Ramos (cell line): ENCODE measurements around the gene SOST.

Experiments used
- in situ Hi-C: fragments of 300-500 bp; cut with MboI; formaldehyde crosslinking; loops from one replicate; pipeline ENCODE4 v1.14.3; 2022; ENCODE audit warnings: low sequenced_read_pairs; ENCODE audit not compliant: unreplicated experiment

Gene SOST

DNA sequence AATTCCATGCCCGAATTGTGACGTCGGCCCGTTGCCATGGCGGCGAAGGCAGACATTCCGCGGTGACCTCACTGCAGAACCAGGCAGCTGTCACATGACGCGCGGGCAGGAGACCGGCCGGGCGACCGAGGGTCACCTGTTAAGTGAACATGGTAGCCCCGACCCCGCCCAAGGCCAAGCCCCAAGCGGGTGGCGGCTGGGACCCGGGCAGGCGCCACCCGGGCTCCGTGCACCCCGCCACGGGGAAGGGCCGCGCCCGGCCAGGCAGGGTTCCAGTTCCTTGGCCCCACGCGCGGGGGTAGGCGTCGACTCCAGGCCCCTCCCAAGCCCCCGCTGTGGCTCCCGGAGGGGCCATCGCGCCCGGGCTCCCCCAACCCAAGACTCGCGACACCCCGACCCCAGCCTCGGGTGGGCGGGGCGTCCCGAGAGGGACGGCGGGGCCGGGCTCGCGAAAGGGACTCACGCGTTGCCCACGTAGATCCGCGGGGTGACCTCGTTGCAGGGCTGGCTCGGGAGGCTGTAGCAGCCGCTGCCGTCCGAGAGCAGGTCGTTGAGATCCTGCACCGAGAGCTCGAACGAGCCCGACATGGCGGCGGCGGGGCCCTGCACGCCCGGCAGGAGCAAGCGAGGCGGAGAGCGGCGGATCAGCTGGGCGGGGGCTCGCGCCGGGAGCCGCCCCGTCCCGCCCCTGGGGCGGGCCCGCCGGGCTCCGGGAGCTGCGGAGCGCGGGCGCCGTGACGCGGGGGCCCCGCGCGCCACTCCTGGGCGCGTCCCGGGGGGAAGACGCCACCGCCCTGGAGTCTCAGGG, 19.9 kb upstream of the SOST start, which contains the start of gene DUSP3:
Gene DUSP3 (minus strand): TSS at position 641 of the 808 bp plus-strand sequence. CDS start 53 bp downstream, at position 588.
- in situ Hi-C loops: no loop called here

DNA sequence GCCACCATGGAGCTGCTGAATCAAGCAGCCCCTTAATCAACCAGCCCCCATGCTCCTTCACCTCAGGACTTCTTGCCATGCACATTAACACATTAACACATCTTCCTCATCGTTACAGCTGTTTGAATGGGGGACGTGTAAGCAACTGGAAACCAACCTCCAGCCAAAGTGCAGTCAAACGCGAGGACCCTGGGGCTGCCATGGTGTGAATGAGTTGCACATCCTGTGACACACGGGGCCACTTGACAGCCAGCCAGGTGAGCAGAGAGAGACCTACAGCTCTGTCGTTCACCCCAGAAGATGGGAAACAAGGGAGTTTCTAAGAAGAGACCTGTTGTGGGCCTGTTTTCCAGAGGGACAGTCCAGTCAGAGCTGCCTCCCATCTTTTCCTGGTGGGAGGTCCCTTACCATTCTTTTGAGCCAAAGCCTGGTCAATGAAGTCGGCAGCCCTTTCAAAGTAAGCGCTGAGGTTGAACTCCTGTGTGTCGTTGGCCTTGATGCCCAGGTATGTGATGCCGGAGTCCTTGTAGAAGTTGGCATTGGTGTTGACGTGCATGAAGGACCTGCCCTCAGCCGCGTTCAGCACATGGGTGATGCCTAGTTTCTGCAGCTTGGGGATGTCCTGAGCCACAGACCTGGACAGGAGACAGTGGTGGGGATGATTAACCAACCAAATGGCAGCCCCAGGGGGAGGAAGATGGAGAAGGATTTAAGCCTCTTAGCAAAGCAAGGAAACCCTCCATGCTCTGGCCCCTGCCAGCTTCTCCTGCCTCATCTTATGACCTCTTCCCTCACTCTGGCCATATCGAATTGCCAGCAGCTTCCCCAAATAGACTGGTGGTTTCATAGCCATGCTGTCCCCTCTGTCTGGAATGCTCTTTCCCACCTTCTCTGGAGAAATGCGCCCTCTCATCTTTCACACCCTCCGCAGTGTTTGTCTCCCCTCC, 16.0 kb upstream of the SOST start:
- in situ Hi-C loops: no loop called here

DNA sequence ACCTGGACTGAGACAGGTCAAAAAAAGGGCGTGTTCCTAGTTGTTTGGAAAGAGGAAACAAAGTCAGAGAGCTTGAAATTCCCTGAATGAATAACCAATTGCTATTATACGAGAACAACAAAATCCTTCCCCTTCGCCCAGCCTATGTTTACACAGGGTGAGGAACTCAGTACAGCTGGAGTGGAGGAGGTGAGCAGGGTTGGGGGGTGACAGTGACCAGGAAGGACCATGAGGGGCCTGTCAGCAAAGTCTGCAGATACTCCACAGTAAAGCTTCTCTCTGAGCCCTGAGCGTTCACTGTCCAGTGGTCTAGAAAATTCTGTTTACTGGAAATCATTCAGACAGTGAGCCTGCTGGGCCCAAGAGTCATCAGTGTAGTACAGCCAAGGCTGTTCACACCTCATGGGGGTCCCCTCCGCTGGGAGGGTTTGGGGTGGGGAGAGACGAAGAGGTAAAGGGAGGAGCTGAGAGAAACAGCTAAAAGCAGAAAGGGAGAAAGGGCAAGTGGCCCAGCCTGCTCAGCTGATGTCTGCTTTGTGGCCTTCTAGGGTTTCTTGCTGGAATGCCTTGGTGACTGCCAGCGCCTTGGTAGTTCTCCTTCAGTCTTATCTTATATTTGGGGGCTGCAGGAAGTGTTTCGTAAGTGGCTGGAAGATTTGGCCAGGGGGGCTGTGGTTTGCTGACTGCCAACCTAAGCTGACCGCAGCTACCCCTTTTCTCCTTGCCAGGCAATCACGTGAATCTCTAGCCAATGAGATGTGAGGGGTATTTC, 14.5 kb upstream of the SOST start:
- in situ Hi-C loops: no loop called here

DNA sequence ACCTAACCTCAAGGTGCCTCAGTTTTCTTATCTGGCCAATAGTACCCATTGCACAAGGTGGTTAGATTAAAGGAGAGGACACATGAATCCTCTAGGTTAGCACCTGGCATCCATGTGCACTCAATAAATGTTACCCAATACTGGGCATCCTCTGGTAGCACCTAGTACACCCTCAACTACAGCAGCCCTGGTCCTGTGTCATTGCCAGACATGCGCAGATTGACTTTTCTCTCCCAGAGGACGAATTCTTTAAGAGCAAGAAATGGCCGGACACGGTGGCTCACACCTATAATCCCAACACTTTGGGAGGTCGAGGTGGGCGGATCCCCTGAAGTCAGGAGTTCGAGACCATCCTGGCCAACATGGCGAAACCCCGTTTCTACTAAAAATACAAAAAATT, 12.9 kb upstream of the SOST start:
- in situ Hi-C loops: no loop called here

DNA sequence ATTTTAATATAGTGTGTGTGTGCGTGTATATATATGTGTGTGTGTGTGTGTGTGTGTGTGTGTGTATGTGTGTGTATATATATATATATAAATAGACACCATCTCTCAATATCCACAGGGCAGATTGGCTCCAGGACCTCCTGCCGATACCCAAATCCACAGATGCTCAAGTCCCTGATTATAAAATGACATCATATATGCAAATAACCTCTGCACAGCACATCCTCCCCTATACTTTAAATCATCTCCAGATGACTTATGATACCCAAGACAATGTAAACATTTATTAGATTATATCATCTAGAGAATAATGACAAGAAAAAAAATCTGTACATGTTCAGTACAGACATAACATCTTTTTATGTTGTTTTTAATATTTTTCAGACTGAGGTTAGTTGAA, 12.4 kb upstream of the SOST start:
- in situ Hi-C loops: no loop called here

DNA sequence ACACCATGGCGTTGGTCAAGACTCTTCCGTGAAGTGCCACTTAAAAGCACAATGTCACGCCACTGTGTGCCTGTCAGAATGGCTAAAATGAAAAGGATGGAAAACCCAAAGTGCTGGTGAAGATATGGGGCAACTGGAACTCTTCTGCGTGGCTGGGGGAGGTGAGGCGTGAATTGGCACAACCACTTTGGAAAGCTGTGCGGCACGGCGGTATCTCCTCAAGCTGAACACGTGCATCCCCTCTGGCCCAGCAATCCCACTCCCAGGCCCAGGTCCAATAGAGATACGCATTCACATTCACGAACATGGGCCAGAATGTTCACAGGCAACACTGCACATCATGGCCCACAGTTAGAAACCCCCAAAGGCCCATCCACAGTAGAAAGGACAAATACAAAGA, 11.3 kb upstream of the SOST start:
- in situ Hi-C loops: no loop called here

DNA sequence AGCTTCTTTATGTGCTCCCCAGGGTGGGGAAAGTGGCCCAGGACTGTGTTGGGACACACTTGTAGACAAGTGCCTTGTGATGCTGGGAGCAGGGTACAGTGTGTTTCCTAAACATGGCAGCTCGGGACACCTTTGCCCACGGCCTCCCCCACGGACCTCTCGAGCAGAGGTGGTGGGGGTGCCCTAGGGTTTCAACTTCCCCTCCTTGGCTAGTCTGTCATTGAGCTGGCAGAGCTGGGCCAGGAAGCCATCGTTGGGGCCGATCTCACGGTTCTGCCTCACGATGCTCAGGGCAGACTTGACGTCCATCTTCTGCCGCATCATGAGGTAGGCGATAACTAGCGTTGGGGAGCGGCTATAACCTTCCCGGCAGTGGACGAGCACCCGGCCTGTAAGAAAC, 10.8 kb upstream of the SOST start:
- in situ Hi-C loops: no loop called here

DNA sequence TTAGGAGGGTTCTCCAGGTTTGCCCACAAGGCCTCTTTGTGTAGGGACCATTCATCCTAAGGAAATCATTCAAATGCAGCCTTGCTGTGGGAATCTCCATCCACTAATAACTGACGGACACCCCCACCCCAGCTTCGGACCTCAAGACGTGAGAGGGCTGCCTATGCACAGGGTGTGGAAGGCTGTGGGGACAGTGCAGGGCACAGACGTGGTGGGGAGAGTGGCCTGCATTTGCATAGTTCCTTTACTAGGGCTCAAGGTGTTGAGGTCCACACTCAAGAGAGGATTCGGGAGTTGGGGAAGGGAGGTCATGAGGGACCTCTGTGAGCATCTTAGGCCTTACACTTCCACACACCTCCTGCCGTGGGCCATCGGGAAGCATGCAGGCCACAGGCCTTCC, 10.4 kb upstream of the SOST start:
- in situ Hi-C loops: no loop called here

DNA sequence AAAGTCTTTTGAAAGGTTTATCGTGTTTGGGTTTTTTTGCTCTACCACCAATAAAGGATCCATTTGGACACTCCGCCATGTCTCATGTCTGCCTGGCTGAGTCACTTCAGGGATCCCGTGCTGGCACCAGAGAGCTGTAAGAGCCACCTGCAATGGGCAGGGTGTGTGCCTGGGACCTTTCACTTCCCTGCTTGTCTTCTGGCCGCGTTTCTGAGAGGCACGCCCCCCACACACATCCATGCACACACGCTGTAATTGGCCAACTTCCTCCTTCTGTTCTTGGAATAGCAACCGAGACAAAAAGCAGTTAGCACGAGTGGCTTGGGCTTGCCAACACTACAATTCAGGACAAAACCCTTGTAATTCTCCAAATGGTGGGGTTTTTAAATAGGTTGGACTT, 9.8 kb upstream of the SOST start:
- in situ Hi-C loops: no loop called here

DNA sequence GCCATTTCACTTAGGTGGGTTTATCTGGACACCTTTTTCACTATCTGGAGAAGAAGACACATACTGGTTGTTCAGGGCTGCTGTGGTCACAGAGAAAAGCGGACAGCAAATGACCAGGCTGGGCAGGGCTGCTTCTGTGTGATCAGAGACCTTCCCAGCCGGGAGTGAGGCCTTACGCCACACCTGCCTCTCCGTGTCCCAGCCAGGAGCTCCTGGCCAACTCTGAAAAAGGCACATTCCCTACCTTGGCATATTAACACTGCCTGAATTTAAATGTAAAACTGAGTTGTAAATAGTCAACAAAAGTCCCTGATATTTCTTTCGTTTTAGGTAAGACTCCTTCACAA, 9.1 kb upstream of the SOST start:
- in situ Hi-C loops: no loop called here

DNA sequence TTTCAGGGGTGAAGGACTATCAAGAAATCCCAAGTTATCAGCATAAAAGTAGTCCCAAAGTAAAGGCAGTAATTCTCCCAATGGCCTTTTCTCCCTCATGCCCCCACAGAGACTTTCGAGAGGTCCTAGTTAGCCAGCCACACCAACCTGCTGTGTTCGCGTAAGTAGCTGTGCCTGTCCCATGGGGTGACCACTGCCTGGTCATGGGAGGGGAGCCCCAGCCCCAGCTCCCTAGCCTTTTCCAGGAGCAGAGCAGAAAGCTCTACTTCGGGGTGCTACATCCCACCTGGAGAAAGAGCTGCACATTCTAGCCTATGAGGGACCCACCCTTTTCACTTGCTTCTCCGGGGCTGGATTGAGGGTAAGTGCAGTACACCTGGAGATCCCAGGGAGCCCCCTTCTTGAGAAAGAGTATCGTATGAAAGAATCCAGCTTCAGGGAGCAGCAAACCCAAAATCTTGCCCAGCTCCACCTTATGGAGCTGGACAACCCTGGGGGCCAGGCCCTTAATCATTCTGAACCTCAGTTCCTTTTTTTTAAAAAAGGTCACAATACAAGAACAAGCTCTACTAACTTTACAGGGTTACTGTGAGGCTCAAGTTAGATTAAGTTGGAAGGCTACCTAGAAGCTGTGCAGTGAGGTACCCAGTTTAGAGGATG, 8.6 kb upstream of the SOST start:
- in situ Hi-C loops: no loop called here

DNA sequence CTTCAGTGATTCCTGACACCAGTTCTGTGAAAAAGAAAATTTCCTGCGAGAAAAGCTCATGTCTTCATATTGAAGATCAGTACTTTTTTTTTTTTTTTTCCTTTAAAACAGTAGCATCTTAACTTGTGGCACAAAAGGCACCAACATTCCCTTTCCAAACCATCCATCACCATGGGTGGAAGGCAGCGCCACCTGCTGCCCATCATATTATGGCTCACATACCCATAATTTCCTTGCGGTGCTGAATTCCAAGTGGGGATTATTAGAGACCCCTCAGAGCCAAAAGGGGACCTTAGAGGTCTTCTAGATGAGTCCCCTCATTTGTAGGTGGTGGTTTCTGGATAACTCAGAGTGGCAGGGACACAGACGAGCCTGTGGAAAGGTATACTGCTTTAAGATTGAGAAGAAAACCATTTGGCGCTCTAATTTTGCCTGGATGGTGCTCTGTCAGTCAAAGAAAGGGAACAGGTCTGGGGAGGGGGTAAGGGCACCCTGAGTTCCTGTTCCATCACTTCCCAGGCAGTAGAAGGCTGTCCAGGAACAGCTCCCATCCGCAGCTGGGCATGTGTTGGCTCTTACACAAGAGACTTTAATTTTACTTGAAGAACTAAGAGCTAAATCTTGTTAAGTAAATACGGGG, 7.9 kb upstream of the SOST start:
- in situ Hi-C loops: no loop called here

DNA sequence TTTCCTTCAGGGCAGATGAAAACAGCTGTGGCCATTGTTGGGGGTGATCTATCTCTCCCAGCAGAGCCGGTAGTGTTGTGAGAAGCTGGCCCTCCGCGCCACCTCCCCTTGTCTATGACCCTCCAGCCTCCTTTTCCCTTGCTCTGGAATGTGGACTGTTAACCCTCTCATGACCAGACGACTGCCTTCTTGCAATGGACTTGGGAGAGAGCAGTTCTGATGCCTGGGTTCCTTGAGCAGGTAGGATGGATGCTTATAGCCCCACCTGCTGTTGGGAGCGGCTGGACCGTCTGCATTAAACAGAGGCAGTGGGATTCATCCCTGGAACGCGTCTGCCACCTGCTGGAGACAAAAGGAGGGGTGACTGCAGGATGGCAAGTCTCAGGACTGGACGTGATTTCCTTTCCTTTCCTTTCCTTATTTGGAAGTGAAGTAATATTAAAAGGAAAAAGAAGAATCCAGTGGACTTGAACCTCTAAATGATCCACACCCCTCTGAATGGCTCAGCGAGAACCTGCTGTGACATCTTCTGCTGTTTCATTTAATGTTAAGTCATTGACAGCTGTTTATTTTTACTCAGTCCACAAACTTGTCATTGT, 1.8 kb upstream of the SOST start:
- in situ Hi-C loops: loop anchor here (5.0 kb wide), 1 partner anchor 188 kb away; no protein-coding TSS in a partner anchor

DNA sequence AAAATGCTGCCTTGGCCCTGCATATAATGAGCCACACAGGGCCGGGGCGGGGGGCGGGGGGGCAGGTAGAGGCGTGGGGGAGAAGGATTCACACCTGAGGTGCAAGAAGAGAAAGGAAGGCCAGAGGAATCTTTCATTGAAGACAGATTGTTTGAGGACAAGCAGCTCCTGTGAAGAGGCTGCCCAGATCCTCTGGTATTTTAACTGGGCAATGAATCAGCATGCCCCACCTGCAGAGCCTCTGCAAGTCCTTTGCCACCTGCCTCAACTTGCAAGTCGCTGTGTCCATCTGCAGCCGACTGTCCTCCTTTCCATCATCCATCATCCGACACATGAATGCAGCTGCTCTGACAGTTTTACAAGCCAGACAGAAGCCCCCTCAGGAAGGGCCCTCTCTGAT, 1.2 kb upstream of the SOST start:
- in situ Hi-C loops: loop anchor here (5.0 kb wide), 1 partner anchor 188 kb away; no protein-coding TSS in a partner anchor

DNA sequence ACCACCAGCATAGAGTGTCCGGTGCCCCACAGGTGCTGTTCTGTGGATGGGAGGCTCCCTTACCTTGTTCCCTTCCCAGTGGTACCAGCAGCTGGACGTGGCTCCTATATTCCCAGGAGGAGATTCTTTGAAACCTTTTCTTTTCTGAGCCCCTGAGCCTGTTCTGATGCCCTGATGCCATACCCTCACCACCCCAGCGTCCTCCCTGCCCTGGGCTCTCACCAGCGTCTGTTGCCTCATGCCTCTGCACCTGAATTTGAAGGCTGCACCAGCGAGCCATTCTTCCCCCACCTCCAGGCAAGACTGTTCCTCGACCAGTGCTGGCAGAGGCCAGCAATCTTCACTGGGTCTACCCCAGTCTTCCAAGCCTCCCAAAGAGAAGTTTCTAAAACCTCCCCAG, 505 bp downstream of the SOST start:
- in situ Hi-C loops: no loop called here

DNA sequence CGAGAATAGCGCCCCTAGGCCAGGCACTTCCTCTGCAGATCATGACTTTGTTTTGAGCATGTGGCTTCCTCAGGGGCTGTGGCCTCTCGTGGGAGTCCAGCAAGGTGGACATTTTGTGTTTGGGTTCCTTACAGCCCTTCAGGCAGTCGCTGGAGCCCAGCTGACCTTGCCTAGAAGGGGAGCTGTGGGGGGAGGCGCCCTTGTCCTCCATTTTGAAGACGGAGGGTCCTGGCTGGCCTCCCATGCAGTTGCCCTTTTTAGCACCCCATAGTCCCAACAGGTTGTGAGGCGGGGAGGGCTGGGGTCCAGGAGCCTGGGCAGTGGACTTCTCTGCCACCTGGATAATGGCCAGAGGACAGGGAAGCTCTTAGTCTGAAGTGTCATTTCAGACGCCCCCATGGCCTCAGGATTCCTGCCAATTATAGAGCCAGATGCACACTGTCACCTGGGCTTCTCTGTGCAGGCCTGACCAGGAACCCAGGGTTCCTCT, 1.4 kb downstream of the SOST start:
- in situ Hi-C loops: no loop called here

DNA sequence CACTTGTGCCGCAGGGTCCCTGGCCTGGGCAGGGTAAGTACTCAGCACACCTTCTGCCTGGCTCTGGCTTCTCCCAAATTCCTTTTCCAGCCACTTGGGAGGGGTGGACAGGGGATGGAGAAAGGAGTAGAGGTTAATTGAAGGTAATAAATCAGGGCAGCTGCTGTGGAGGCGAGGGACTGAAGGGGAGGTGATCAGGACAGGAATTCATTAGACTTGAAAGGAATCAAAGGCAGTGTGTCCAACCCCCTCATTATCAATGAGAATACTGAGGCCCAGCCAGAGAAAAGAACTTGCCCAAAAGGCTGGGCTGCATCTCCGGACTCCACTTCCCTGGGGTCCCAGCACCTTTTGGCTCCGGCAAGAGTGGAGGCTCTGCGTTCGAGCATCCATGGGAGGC, 2.4 kb downstream of the SOST start:
- in situ Hi-C loops: no loop called here

DNA sequence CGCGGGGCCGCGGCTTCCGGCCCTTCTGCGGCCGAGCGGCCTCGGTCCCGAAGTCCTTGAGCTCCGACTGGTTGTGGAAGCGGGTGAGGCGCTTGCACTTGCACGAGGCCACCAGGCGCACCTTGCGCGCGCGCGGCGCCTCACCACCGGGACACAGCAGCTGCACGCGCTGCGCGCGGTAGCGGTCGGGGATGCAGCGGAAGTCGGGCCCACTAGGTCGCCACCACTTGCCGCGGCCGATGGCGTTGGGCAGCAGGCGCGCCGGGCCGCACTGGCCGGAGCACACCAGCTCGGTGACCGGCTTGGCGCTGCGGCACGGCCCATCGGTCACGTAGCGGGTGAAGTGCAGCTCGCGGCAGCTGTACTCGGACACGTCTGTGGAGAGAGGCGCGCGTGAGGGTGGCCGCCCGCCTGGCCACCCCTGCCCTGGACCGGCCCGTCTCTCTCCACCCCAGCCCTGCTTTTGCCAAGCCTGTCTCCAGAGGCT, 3.2 kb downstream of the SOST start:
- in situ Hi-C loops: no loop called here

DNA sequence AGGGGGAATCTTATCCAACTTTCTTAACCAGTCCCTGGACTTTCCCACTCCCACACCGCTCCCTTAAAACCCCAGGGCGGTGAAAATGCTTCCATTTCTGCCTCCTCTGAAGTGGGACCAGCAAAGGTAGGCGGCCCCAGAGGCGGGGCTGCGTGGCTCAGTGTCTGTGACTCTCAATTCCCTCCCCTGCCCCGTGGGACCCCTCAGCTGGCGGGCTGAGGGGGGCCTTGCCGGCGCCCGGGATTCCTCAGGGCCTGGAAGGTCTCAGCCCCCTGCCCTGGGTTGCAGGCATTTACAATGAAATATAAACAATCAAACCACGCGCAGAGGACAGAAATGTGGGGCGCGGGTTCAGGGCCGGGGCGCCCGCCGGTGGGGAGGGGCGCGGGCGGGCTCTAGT, 3.6 kb downstream of the SOST start:
- in situ Hi-C loops: loop anchor here (5.0 kb wide), 1 partner anchor 58 kb away; no protein-coding TSS in a partner anchor
